Hepatocyte (in vitro differentiated cells): ENCODE data around the gene OSBP2. TPM values are rescaled to one million over a fixed set of nuclear protein-coding genes. Genes with fewer than 3 reads are reported as not detected.

ENCODE experiments used
- DNase-seq: peaks from one replicate; pipeline ENCODE4 v3.0.0-alpha.2; 2016; ENCODE audit warnings: low spot score
- H2AFZ ChIP-seq: fragments of 200-600 bp; sonication (generic); 2 replicates; pipeline ENCODE4 v1.6.0; 2016; ENCODE audit warnings: antibody characterized with exemption, mild to moderate bottlenecking
- H3K27ac ChIP-seq: fragments of 200-600 bp; sonication (generic); 2 replicates; pipeline ENCODE4 v1.5.1; 2016; ENCODE audit warnings: mild to moderate bottlenecking
- H3K27me3 ChIP-seq: fragments of 200-600 bp; sonication (generic); 2 replicates; pipeline ENCODE4 v1.6.1; 2016
- H3K36me3 ChIP-seq: fragments of 200-600 bp; sonication (generic); replicated peaks from 2 replicates; pipeline ENCODE4 v1.5.1; 2016; ENCODE audit warnings: low read depth; ENCODE audit not compliant: insufficient read depth
- H3K4me1 ChIP-seq: fragments of 200-600 bp; sonication (generic); 2 replicates; pipeline ENCODE4 v1.5.1; 2016; ENCODE audit warnings: mild to moderate bottlenecking, moderate library complexity; ENCODE audit not compliant: insufficient read depth
- H3K4me2 ChIP-seq: fragments of 200-600 bp; sonication (generic); 2 replicates; pipeline ENCODE4 v1.6.0; 2016
- H3K4me3 ChIP-seq: fragments of 200-600 bp; sonication (generic); 2 replicates; pipeline ENCODE4 v1.5.1; 2016; ENCODE audit warnings: mild to moderate bottlenecking
- H3K79me2 ChIP-seq: fragments of 200-600 bp; sonication (generic); 2 replicates; pipeline ENCODE4 v1.6.0; 2017; ENCODE audit warnings: mild to moderate bottlenecking
- H3K9me2 ChIP-seq: fragments of 200-600 bp; sonication (generic); replicated peaks from 2 replicates; pipeline ENCODE4 v1.6.0; 2017; ENCODE audit warnings: mild to moderate bottlenecking; ENCODE audit not compliant: insufficient read depth
- H3K9me3 ChIP-seq: fragments of 200-600 bp; sonication (generic); 2 replicates; pipeline ENCODE4 v1.5.1; 2016; ENCODE audit warnings: low read depth, mild to moderate bottlenecking
- H4K20me1 ChIP-seq: fragments of 200-600 bp; sonication (generic); 2 replicates; pipeline ENCODE4 v1.6.0; 2016; ENCODE audit warnings: mild to moderate bottlenecking; ENCODE audit not compliant: insufficient read depth, poor library complexity, severe bottlenecking
- EZH2 ChIP-seq: fragments of 200-600 bp; sonication (generic); IDR thresholded peaks from 2 replicates; pipeline ENCODE4 v1.6.1; 2016; ENCODE audit warnings: antibody characterized with exemption, mild to moderate bottlenecking, borderline replicate concordance
- EZH2phosphoT487 ChIP-seq: fragments of 200-600 bp; sonication (generic); IDR thresholded peaks from one replicate; pipeline ENCODE4 v1.6.1; 2018; ENCODE audit warnings: antibody characterized with exemption, mild to moderate bottlenecking, low read depth, moderate library complexity; ENCODE audit not compliant: unreplicated experiment, severe bottlenecking
- WGBS: methylation state at CpG from one replicate; pipeline ENCODE4 v1.1.6; 2016; ENCODE audit warnings: low lambda C conversion rate; ENCODE audit errors: missing lambda C conversion rate; 5-methylcytosine and 5-hydroxymethylcytosine counted together
- polyA plus RNA-seq: library from polyadenylated mRNA; unstranded; fragments of >200 nt; fragmentation: Nextera tagmentation; extraction: Ambion mirVana; gene quantifications from 2 replicates; pipeline ENCODE4 v1.2.1, GENCODE V29; 2016
- total RNA-seq: library from RNA; depleted of rRNA; stranded (reverse); fragments of >200 nt; gene quantifications from 2 replicates; pipeline ENCODE4 v1.2.3, GENCODE V29; 2014
- TF ChIP-seq, protein P1 (sequence below): fragments of 200-600 bp; sonication (generic); IDR thresholded peaks from 2 replicates; pipeline ENCODE4 v1.5.1; 2016; ENCODE audit warnings: antibody characterized with exemption, mild to moderate bottlenecking; ENCODE audit not compliant: poor library complexity

Gene OSBP2
- total and polyA plus RNA-seq, 2 experiments from 2014 or later = 23.0 to 25.5 TPM

GRCh38 chr22:30648825-30649224 is 45.8 kb upstream of the OSBP2 start:
- Histone ChIP-seq H3K9me2 (no peaks in the 10 kb centered on the region), H3K27ac (no peak overlapping the region), H3K9me3 (no peaks in the 10 kb centered on the region), H3K4me3 (no peak overlapping the region), H3K79me2 (no peaks in the 10 kb centered on the region), H3K27me3 (no peaks in the 10 kb centered on the region), H2AFZ (no peak overlapping the region), H3K4me2 (no peak overlapping the region), H3K36me3 (no peaks in the 10 kb centered on the region), H4K20me1 (no peaks in the 10 kb centered on the region), H3K4me1 (peaks cover 5% of the 10 kb centered on the region)
- no peak for DNase-seq
- WGBS = 98% methylated on average over 3 of the region's 3 CpGs
- no peak for TF ChIP-seq EZH2phosphoT487
- TF ChIP-seq, protein P1, sequence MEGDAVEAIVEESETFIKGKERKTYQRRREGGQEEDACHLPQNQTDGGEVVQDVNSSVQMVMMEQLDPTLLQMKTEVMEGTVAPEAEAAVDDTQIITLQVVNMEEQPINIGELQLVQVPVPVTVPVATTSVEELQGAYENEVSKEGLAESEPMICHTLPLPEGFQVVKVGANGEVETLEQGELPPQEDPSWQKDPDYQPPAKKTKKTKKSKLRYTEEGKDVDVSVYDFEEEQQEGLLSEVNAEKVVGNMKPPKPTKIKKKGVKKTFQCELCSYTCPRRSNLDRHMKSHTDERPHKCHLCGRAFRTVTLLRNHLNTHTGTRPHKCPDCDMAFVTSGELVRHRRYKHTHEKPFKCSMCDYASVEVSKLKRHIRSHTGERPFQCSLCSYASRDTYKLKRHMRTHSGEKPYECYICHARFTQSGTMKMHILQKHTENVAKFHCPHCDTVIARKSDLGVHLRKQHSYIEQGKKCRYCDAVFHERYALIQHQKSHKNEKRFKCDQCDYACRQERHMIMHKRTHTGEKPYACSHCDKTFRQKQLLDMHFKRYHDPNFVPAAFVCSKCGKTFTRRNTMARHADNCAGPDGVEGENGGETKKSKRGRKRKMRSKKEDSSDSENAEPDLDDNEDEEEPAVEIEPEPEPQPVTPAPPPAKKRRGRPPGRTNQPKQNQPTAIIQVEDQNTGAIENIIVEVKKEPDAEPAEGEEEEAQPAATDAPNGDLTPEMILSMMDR = no peak
- no peak for TF ChIP-seq EZH2

- no peak overlapping the region for H3K4me3 ChIP-seq
- peaks cover 5% of the 10 kb centered on the region for H3K4me1 ChIP-seq
- H3K9me2 ChIP-seq = no peaks in the 10 kb centered on the region
- no peak overlapping the region for H3K4me2 ChIP-seq
- peak; percentile 76 for DNase-seq
- no peaks in the 10 kb centered on the region for H4K20me1 ChIP-seq
- WGBS = 57% methylated on average over 7 of the region's 7 CpGs
- no peaks in the 10 kb centered on the region for H3K36me3 ChIP-seq
- H2AFZ ChIP-seq = no peak overlapping the region
- no peaks in the 10 kb centered on the region for H3K9me3 ChIP-seq
- H3K27me3 ChIP-seq = no peaks in the 10 kb centered on the region
- TF ChIP-seq EZH2phosphoT487 (no peak), EZH2 (no peak)
- H3K27ac ChIP-seq = no peak overlapping the region
- H3K79me2 ChIP-seq = no peaks in the 10 kb centered on the region
Measured at GRCh38 chr22:30649430-30650007, 45.2 kb upstream of the OSBP2 start.

GRCh38 chr22:30650508-30651116 is 44.1 kb upstream of the OSBP2 start:
- H3K9me3 ChIP-seq = no peaks in the 10 kb centered on the region
- WGBS = 61% methylated on average over 5 of the region's 5 CpGs
- H3K27ac ChIP-seq = no peak overlapping the region
- TF ChIP-seq EZH2phosphoT487 (no peak), EZH2 (no peak)
- TF ChIP-seq, protein P1 = no peak
- H3K27me3 ChIP-seq = no peaks in the 10 kb centered on the region
- H3K79me2 ChIP-seq = no peaks in the 10 kb centered on the region
- H3K4me1 ChIP-seq = peaks cover 5% of the 10 kb centered on the region
- H3K4me2 ChIP-seq = no peak overlapping the region
- no peak overlapping the region for H2AFZ ChIP-seq
- DNase-seq = no peak
- H3K9me2 ChIP-seq = no peaks in the 10 kb centered on the region
- H4K20me1 ChIP-seq = no peaks in the 10 kb centered on the region
- H3K4me3 ChIP-seq = no peak overlapping the region
- H3K36me3 ChIP-seq = no peaks in the 10 kb centered on the region

GRCh38 chr22:30652852-30653251 is 41.8 kb upstream of the OSBP2 start:
- H3K4me1 ChIP-seq = peaks cover 5% of the 10 kb centered on the region
- H3K27ac ChIP-seq = no peak overlapping the region
- H3K4me3 ChIP-seq = no peak overlapping the region
- no peaks in the 10 kb centered on the region for H3K27me3 ChIP-seq
- H4K20me1 ChIP-seq = no peaks in the 10 kb centered on the region
- 98% methylated on average over 2 of the region's 2 CpGs for WGBS
- no peak overlapping the region for H3K4me2 ChIP-seq
- H3K36me3 ChIP-seq = no peaks in the 10 kb centered on the region
- no peak for TF ChIP-seq EZH2phosphoT487
- no peak for TF ChIP-seq EZH2
- TF ChIP-seq, protein P1 = no peak
- H3K79me2 ChIP-seq = no peaks in the 10 kb centered on the region
- H2AFZ ChIP-seq = no peak overlapping the region
- no peak for DNase-seq
- H3K9me2 ChIP-seq = no peaks in the 10 kb centered on the region
- H3K9me3 ChIP-seq = no peaks in the 10 kb centered on the region
